8988T (cell line): ENCODE results near the gene HSF5.

Experiments used
- DNase-seq: peaks from one replicate; pipeline ENCODE4 v3.0.0; 2011

The HSF5 gene, protein sequence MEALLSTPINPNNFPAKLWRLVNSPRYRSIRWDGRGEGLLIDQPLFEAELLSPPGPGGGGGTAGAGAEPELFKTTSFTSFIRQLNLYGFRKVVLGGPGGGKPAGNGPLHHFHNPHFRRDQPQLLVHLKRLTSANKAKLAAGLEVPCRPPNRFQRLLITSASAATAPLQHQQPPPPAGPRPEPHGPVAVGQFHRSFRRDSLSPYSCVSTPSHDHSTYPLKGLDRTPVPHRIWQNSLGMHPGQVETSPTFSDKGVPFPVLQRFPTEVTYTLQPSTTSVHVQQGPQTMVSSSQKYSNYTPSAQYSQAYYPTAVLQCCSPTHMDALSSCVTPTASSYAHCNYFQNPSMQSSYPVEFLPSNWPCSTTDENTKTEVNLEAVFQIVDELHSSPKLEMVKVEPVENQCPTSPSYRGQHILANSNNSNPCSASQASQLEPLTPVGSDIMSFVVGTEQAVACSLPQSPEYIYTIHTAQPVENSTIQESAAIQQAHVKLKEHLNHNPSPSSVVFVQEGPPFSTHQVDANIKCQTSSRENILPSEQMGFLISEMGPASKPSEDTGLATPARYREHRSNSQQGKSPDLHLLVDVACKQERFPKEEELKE

DNA sequence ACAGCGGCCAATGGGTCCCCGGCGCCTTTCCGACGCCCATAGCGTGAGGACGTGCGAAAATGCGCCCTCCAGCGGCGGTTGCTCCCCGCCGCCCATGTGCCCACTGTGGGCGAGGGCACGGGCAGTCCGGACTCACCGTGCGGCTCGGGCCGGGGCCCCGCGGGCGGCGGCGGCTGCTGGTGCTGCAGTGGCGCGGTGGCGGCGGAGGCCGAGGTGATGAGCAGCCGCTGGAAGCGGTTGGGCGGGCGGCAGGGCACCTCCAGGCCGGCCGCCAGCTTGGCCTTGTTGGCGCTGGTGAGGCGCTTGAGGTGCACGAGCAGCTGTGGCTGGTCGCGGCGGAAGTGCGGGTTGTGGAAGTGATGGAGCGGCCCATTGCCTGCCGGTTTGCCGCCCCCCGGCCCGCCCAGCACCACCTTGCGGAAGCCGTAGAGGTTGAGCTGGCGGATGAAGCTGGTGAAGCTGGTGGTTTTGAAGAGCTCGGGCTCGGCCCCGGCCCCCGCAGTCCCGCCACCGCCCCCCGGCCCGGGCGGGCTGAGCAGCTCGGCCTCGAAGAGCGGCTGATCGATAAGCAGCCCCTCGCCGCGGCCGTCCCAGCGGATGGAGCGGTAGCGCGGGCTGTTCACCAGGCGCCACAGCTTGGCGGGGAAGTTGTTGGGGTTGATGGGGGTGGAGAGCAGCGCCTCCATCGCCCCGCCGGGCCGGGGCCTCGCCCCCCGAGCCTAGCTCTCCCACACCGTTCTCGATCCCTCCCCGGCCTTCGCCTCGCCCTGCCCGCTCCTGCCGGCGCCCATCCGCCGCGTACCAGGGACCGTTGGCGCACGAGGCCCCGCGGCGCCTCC is at the start of gene HSF5:
TSS of gene HSF5 (minus strand) at position 820 of the 839 bp plus-strand sequence. CDS start at position 686, 134 bp downstream.
- no peak for DNase-seq

DNA sequence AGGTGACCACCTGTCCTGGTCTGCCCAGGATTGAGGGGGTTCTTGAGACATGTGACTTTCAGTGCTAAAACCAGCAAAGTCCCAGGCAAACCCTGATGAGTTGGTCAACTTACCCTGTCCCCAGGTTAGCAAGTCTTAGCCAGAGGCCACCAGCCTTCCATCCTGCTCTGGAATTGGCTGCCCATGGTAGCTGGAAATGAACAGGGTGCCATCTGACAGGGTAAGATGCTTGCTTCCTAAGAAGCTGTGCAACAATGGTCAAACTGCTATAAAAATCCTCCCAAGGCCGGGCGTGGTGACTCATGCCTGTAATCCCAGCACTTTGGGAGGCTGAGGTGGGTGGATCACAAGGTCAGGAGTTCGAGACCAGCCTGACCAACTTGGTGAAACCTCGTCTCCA is 49.1 kb upstream of the HSF5 start:
- no peak for DNase-seq

DNA sequence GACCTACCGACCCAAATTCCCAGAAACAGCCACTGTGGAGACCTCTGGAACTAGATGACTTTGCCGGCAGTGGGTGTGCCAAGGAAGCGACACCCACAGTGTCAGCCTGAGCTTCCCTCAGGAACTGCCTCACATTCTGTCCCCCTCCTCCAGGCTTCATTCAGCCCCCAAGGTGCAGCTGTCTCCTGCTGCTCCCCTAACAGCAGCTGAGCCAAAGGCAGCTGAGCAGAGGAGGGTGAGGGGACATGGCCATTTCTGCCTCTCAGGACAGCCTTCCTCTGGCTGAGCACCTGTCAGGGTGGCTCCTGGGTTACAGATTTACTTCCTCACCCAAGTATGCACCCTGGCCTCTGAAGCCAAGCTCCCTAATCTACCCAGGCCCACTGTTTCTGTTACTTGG is 48.3 kb upstream of the HSF5 start:
- DNase-seq, result no peak

DNA sequence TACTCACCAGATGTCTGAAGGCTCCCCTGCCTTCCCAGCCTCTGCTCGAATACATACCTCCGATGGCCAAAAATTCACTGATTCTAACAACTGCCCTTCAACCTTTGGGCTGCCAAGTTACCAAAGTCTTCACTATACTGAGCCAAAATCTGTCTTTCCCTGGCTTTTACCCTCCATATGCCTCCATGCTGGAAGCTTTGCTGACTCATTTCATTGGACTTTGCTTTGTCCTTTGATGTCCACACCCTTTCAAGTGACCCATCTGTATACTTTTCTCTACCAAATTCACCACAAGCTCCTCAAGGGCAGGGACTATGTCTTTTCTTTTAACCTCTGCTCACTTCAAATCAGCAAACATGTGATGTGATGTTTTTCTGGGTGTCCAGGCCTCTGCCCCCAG is 47.2 kb upstream of the HSF5 start:
- no peak for DNase-seq

DNA sequence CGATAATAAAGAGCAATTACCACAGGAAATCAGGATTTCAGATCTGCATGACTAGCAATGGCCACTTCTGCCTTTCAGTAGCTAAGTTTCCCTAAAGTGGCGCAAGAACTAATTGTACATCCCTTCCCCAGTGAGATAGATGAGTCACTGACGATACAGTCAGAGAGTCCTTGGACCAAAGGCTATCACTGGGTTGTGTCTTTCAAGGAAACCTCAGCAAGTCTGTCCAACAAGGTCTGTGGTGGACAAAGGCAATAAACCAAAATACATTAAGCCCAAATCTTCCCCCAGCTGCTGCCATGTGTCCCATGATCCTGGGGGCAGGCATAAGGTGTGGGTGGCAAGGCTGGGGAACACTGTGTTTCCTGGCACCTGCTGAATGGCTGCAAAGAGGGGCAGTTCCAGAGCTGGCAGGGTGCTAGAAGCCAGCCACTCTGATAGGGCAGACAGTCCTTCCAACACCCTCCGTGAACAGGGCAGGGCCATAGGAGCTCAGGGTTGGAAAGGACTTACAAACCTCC is 46.8 kb upstream of the HSF5 start:
- DNase-seq, result no peak

DNA sequence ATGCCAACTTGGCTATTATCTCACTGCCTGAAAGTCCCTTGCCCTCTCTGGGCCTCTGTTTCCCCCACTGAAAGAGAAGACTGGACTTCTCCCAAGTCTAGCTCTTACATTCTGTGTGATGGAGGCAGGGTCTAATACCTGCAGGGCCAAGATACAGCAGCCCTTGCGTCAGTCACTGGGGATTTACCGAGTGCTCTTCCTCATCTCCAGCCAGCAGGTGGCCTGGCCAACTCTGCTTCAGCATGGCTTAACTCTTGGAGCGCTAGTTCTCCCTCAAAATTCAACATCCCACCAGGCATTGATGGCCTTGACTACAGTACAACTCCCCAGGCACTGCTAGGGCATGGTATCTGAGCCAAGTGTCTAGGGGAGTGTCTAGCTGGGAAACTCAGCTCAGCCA is 46.1 kb upstream of the HSF5 start:
- DNase-seq, result no peak

DNA sequence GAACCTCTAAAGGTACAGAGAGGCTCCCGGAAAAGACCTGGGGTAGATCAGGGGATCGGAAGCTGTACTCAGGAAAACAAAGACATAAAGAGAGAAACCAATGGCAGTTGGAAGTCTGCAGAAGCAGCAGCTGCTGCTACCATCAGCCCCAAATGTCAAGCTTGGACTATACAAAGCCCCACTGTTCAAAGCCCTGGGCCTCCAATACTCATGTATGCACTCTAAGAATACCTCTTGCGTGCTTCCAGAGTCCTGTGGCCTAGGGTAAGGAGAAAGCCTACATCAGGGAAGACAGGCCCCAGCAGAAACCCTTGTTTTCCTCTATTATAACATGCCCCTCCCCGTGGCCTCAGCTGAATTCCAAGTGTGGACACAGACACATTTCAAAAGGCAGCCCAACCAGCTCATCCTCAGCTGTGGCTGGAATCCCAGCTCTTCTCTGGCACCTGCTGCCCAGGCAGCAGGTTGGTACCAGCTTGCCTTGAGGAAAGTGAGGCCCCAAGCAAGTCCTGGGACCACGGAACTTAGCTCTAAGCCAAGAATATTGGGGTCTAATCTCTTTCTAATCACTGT is 45.5 kb upstream of the HSF5 start:
- DNase-seq, result no peak

DNA sequence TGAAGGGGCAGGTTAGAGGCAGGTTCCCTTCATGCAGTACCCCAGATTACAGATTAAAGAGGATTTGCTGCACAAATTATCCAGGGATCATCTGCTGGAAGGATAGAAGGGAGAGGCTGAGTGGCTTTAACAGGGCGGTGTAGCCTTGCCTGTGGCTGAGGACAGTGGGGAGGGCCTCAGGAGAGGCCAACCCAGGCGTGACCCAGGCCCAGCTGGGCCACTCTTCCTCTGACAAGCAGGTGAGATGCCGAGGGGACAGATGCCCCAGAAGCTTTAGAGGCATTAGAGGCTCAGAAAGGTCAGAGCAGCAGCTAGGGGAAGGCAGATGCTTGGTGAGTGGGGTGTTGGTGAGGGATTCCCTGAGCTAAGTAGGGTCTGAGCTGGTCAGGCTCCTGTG is 44.3 kb upstream of the HSF5 start:
- no peak for DNase-seq

DNA sequence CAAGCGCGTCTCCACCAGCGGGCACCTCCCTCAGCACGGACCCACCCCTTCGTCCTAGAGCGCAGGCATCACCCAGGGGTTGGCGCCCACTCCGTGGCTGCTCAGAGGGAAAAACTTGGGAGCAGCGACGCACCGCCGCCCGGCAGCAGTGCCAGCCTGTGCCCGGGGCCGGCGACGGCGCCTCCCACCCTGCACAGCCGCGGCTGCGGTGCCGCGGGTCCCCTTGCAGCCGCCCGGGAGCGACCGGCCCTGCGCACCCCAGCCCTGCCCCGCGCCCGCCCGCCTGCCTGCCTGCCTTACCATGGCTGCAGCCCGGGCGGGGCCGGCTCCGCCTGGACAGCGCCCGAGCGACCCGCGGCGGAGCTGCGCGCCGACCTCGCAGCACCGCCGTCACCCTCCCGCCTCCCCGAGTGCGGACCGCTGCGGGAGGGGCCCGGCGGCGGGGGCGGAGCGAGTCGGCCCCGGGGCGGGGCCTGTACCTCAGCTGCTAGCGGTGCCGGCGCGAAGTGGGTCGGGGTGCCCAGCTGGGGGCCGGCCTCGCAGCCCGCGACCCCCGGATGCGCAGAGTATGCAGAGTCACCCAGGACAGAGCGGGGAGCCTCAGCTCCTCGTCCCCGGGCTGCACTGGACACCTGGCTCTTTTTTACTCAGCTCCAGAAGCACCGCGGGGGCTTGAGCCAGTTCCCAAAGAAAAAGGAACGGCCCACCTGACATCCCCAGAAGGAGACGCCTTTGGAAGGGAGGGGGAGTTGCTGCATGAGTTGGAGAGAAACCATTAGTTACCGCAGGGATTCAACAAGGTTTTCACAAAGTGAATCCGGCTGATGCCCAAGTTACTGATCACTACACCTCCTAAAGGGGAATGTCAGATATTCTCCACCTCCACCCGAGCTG is 43.7 kb upstream of the HSF5 start:
- peak; percentile 58 for DNase-seq

DNA sequence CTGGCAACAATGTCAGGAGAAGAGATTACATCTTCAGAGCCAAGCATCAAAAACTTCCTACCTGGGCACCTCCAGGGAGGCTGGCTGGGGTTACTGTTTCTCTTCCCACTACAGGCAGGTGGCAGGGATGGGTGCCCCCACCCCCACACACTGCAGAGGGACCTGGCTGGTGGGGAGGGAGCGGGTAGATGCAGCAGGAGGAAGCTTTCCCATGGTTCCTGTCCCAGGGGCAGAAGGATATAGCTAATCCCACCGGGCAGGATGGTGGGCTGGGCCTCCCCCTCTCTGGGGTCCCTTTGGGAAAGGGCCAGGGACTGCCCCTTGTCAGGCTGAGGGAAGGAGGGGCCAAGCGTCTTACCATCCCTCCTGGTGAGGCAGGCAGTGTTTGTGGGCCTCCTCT is 42.9 kb upstream of the HSF5 start:
- no peak for DNase-seq

DNA sequence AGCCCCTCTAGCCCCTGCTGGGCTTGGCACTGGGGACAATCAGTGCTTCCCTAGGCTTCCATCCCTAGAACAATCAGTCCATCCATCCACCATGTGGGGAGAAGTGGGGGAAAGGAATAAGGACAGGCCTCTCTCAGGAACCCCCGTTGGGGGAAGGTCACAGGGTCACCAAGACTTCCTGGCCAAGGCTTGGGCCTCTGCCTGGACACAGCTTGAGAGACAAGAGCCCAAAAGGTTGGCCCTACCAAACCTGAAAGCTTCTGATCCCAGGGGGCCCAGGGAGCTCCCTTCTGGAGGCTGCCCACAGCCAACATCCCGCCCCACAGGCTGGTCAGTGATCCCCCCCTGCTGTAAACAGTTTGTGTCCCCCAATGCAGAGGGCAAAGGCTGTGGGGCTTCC is 42.4 kb upstream of the HSF5 start:
- DNase-seq, result no peak

DNA sequence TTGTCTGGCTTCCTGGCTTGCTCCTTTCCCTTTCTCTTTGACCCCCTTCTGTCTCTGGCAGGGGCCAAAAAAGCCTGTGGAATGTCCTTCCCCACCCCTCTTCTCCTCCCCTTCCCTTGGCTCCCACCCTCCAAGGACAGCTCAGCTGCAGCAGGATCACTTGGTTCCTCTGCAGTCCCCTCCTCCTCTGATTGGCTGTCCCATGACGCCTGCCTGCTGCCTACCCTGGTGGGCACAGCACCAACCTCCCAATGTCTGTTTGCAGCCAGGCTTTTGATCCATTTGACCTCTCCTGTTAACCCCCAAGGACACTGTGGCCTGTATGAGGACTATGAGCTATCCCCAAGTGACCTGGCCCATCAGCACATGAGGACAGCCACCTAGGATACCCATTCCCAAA is 41.1 kb upstream of the HSF5 start:
- DNase-seq, result no peak

DNA sequence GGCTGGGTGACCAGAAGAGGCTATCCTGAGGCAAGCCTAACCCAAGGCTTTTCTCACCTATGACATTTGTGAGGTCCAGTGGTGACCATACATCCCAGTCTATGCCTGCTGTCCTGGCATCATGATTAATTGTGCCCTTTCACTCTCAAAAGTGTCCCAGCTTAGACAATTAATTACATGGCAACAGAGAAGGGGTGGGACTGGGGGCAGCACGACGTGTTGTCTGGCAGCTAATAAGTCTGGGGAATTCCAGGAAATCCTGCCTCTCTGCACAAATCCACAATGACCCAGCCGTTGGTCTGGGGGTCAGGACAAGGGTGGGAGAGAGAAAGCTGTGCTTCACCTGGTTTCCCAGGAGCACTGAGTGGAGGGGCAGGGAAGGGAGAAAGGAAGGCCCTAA is 40.2 kb upstream of the HSF5 start:
- no peak for DNase-seq

DNA sequence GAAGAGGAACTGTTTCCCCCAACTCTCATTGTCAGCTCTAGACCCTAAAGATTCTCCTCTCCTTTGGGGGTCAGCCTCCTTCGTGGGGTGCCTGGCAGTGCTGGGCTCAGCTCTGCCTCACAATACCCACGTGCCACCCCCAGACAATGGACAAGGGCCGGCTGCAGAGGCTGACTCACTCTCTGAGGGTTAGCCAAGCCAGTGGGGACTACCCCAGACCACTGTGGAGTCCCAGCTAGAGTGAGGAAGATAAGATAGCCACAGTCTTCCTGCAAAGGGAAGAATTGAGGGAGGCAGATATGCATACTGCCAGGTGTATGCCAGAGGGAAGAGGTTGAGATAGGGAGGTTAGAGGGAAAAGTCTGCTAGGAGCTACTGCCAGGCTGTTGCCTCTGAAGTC is 39.7 kb upstream of the HSF5 start:
- DNase-seq, result no peak

DNA sequence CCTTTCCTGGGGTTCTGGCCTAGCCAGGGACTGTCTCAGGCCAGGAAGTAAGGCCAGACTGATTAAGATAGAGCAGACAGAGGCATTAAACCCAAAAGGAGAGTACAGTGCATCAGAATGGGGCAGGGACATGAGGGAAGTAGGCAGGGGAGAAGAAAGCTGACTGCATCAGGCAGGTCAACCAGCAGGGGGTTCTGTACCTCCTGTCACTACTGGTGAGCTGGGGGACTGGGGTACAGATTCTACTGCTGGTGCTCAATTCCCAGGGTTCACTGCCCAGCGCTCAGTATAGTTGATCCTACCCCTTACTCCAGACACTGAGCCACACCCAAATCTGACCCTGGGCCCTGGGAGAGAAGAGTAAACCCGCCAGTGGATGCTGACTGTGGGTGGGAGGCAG is 39.1 kb upstream of the HSF5 start:
- DNase-seq, result no peak

DNA sequence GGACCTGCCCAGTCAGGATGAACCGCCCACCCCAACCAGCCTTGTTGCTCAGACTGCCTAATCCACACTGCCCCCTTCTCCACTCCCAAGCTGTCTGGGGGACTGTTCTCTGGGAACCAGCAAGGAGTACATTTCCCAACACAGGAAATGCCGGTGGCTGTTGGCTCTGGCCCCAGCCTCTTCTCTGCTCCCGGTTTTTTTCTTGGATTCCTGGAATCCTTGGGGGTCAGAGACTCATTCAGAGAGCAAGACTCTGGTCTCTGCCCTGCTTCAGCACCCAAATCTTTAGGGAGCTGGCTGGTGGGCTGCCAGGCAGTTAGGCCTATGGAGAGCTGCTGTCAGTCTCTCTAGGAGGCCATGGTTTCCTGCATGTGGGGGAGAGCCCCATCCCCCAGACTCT is 37.0 kb upstream of the HSF5 start:
- no peak for DNase-seq

DNA sequence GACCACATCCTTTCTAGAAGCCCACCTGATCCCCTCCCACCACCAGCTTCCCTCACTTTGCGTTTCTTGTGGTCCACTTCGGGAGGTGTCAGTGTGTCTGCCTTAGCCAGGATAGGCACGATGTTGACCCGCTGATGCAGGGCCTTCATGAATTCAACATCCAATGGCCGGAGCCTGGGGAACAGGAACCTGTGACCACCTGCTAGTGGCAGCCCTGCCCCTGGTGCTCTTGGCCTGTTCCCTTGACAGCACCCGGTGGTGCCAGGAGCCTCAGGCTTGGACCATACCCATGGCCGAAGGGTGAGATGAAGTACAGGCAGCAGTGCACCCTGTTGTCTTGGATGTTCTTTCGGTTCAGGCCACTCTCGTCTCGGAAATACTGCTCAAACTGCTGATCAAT is 33.5 kb upstream of the HSF5 start:
- no peak for DNase-seq

DNA sequence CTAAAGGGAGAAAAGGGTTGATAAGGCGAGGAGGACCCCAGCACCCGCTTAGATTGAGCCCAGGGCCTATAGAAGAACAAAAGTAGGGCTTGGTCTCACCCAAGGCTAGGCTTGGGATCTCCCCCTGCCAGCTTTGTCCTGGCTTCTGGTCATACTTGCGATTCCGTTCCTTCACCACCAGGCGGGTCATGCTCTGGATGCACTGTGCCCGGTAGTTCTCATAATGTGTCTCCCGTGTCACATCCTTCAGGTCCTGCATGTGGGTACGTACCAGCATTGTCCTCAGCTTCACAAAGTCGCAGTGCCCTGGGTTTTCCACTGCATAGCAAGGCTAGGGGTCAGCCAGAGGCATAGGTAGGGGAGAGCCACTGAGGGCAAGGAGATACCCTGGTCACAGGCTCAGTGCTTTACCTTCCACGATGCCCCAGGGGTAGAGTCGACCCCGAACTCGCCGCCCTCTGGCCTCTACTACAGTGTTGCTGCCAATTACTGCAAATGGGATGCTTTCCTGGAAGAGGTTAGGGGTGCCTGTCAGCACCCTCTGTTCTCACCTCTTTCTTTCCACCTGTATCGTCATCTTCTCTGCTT is 32.7 kb upstream of the HSF5 start:
- DNase-seq, result no peak

DNA sequence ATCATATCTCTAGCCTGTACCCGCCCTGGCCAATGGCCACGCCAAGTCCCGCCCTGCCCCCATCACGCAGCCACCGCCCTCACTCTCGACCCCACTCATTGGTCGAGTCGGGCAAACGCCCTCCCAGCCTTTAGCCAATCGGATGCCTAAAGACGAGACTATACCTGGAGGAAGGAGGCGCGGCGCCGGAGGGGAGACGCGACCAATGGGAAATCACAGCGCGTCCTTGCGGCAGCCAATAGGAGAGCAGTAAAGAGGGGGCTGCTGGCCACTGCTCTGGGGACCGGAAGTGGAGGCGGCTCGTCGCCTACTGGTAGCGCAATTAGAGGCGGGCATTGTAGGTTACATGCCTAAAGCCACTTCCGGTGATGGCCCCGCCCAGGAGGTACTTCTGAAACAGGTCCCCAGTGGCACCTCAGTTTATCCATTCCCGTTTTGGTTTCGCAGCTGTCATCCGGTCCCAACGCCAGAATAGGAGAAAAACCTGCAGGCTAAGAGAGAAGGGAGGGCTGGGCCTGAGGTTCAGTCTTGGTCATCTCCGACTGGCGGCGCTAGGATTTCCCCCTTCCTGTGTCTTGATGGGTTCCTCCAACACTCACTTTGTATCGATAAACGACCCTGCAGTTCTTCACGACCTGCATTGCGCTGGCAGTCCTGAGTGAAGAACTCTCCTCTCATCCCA is 29.9 kb upstream of the HSF5 start:
- peak; percentile 77 for DNase-seq

DNA sequence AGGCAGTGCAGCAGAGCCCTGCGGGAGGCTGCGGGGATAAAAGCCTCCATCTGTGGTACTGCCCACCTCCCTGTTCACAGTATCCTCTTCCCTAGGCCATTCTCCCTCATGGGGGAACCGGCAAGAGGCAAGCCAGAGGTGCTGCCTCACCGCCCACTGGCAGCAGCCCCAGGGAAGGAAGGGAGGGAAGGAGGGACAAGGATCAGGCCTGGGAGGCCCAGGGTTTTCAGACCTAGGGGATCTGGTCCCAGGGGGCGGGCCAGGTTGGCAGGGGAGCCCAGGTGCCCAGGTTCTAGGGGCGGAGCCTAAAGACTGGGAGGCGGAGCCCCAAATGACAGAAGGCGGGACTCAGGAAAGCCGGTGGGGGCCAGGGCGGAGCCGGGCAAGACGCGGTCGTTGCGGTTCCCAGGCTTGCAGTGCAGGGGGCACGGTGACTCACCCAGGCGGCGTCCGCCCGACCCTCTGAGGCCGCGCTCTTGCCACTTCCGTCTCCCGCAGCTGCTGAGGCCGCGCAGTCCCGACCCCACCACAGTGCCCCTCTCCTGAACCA is 29.2 kb upstream of the HSF5 start:
- no peak for DNase-seq
